HAP-1 (cell line): Measurements from ENCODE around the gene FBXO34.

Experiments used
- DNase-seq, 2 experiments: peaks; one replicate each; pipeline ENCODE4 v3.0.0-alpha.2; 2016 to 2020; ENCODE audit warnings: low spot score in 2 of 2
- H3K27me3 ChIP-seq: fragments of 250-450 bp; sonication (Bioruptor Pico); 2 replicates; pipeline ENCODE4 v1.5.1; 2020; ENCODE audit warnings: low read depth, mild to moderate bottlenecking, moderate library complexity
- H3K36me3 ChIP-seq: fragments of 250-450 bp; sonication (Bioruptor Pico); replicated peaks from 2 replicates; pipeline ENCODE4 v1.5.1; 2020; ENCODE audit warnings: mild to moderate bottlenecking
- H3K4me1 ChIP-seq: fragments of 250-450 bp; sonication (Bioruptor Pico); 2 replicates; pipeline ENCODE4 v1.5.1; 2020; ENCODE audit warnings: mild to moderate bottlenecking
- H3K4me3 ChIP-seq: fragments of 250-450 bp; sonication (Bioruptor Pico); 2 replicates; pipeline ENCODE4 v1.5.1; 2020; ENCODE audit warnings: mild to moderate bottlenecking, moderate library complexity
- H3K9me3 ChIP-seq: fragments of 250-450 bp; sonication (Bioruptor Pico); 2 replicates; pipeline ENCODE4 v1.5.1; 2020; ENCODE audit warnings: mild to moderate bottlenecking, moderate library complexity
- in situ Hi-C: fragments of 300-500 bp; cut with MboI; formaldehyde crosslinking; loops from 3 replicates; pipeline ENCODE4 v1.14.3; 2020; ENCODE audit warnings: low sequenced_read_pairs, inconsistent platforms, mixed read lengths

FBXO34 gene

DNA sequence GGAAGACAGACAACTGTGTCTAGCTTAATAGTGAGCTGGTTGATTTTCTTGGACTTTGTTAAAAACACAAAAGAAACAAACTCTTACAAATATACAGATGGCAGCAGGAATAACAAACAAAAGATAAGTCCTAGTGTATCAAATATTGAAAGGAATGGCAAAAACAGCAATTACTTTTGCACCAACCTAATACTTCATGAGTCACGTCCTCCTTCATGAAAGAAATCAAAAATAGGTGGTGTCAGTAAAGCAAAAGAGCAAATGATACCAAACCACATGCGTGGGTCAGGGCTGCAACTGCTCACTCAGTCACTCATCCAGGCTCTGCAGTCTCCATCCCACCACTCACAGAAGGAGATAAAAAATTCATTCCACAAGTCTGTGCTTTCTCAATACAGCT is 128.6 kb downstream of the FBXO34 start:
- no peak for DNase-seq
- in situ Hi-C loops, result no loop called here
- Histone ChIP-seq H3K9me3 (no peaks in the 10 kb centered on the region), H3K36me3 (no peaks in the 10 kb centered on the region; the same call in 1 of the 2 replicates), H3K4me3 (no peak overlapping the region), H3K4me1 (no peaks in the 10 kb centered on the region), H3K27me3 (no peaks in the 10 kb centered on the region)

DNA sequence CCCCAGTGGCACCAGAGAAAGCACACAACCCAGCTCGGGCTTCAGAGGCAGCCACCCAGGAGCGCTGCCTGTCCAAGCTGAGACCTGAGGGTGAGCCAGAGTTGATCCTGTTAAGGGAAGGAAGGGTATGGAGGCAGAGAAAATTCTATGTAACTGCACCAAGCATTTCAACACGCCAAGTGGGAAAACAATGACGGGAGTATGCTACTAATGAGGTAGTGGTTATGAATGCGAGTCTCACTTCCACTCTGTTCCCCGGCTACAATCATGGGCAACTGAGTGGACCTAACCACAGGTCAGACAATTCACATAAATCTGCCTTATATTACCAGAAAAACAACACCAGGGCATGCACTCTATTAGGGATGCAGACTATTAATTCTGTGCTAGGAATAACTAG is 130.5 kb downstream of the FBXO34 start:
- Histone ChIP-seq H3K27me3 (no peaks in the 10 kb centered on the region), H3K36me3 (no peaks in the 10 kb centered on the region), H3K4me1 (no peaks in the 10 kb centered on the region), H3K4me3 (no peak overlapping the region), H3K9me3 (no peaks in the 10 kb centered on the region)
- DNase-seq, result no peak
- in situ Hi-C loops, result no loop called here
